ENCODE results near the gene ZNF366.

- TF ChIP-seq CTCF (IDR thresholded peaks at IDR 0.05) (no peak), POLR2A (IDR thresholded peaks at IDR 0.05) (no peak)
These were observed 4.8 kb upstream of the ZNF366 start for GRCh38 chr5:72511774-72512592.

All from right lobe of liver (tissue), 4 donors.